GM18909 (cell line): ENCODE results near the gene SMYD3.
A peak's percentile ranks its signal among the peaks of the same experiment; 100 is the strongest.

Source experiments
- ATAC-seq: cut with Tn5 transposase; IDR thresholded peaks from one replicate; pipeline ENCODE4 v1.9.1; 2021; ENCODE audit warnings: mild to moderate bottlenecking; ENCODE audit not compliant: unreplicated experiment, poor library complexity

Gene SMYD3

GRCh38 chr1:246420300-246420699 lies 86.8 kb downstream of the SMYD3 start:
- ATAC-seq: no peak

GRCh38 chr1:246418565-246419312 lies 88.3 kb downstream of the SMYD3 start:
- no peak for ATAC-seq

- ATAC-seq: peak; percentile 59
These were observed 89.1 kb downstream of the SMYD3 start for GRCh38 chr1:246417813-246418564.

GRCh38 chr1:246417152-246417812 lies 89.8 kb downstream of the SMYD3 start:
- ATAC-seq: peak; percentile 25

- ATAC-seq: no peak
These were observed 90.8 kb downstream of the SMYD3 start for GRCh38 chr1:246416261-246416660.

GRCh38 chr1:246415028-246415427 lies 92.1 kb downstream of the SMYD3 start:
- ATAC-seq: no peak

GRCh38 chr1:246413430-246413829 lies 93.6 kb downstream of the SMYD3 start:
- ATAC-seq: no peak

GRCh38 chr1:246404078-246404477 lies 103.0 kb downstream of the SMYD3 start:
- ATAC-seq: no peak

- ATAC-seq: no peak
These were observed 108.8 kb downstream of the SMYD3 start for GRCh38 chr1:246398126-246398813.

GRCh38 chr1:246397046-246397445 lies 110.0 kb downstream of the SMYD3 start:
- ATAC-seq: no peak

GRCh38 chr1:246396322-246396721 lies 110.8 kb downstream of the SMYD3 start:
- ATAC-seq: no peak

GRCh38 chr1:246394121-246394520 lies 113.0 kb downstream of the SMYD3 start:
- no peak for ATAC-seq

- ATAC-seq: no peak
These were observed 116.2 kb downstream of the SMYD3 start for GRCh38 chr1:246390855-246391254.

- no peak for ATAC-seq
These were observed 122.5 kb downstream of the SMYD3 start for GRCh38 chr1:246384616-246385015.

- ATAC-seq: no peak
These were observed 123.3 kb downstream of the SMYD3 start for GRCh38 chr1:246383791-246384190.

- no peak for ATAC-seq
These were observed 123.9 kb downstream of the SMYD3 start for GRCh38 chr1:246383239-246383589.

GRCh38 chr1:246382589-246383238 lies 124.4 kb downstream of the SMYD3 start:
- no peak for ATAC-seq

GRCh38 chr1:246381452-246381851 lies 125.6 kb downstream of the SMYD3 start:
- ATAC-seq: no peak

- no peak for ATAC-seq
These were observed 129.4 kb downstream of the SMYD3 start for GRCh38 chr1:246377625-246378153.
